HepG2 (cell line): Measurements from ENCODE around the gene NSMF. TPM values are rescaled to one million over a fixed set of nuclear protein-coding genes. Genes with fewer than 3 reads are reported as not detected.

ENCODE experiments used
- ATAC-seq: fragments of 200-7000 bp; cut with Tn5 transposase; 3 replicates; pipeline ENCODE4 v1.9.1; 2020; ENCODE audit warnings: mild to moderate bottlenecking, moderate library complexity
- BruUV-seq: library from RNA; stranded (reverse); fragments of 400-500 nt; replicated peaks from 2 replicates; lab custom pipeline; 2021; lab: Mats Ljungman, UMichigan
- CTCF ChIA-PET: fragments of 300-600 bp; formaldehyde crosslinking; extraction: SDS; loops from one replicate; lab custom pipeline; 2021; ENCODE audit warnings: low total read pairs, inconsistent platforms, low intra/inter-chr PET ratio; lab: Yijun Ruan, JAX
- POLR2A ChIA-PET: fragments of 350-600 bp; sonication (Branson Sonifier 250); formaldehyde crosslinking; loops from one replicate; lab custom pipeline; 2020; ENCODE audit warnings: antibody characterized with exemption, inconsistent platforms; lab: Yijun Ruan, JAX
- DNase-seq: peaks from one replicate; pipeline ENCODE4 v3.0.0-alpha.2; 2015; ENCODE audit warnings: low spot score
- FAIRE-seq: peaks from 3 replicates; lab custom pipeline; 2011; peaks lifted over from hg19 to GRCh38; lab: Jason Lieb, UNC
- H2AFZ ChIP-seq: one replicate; pipeline ENCODE4 v1.6.1; 2011; ENCODE audit warnings: low read length, inconsistent platforms
- H3K27ac ChIP-seq: fragments of 300-600 bp; 3 replicates; pipeline ENCODE4 v1.8.0; 2011; ENCODE audit warnings: mixed run types, mild to moderate bottlenecking, mixed read lengths, low read length, inconsistent platforms; ENCODE audit not compliant: insufficient read depth; ENCODE audit errors: extremely low read length
- H3K27me3 ChIP-seq, 2 experiments: fragments of 200-600 bp in 1 of 2; 2 replicates in 1 of 2; 3 replicates in 1 of 2; pipeline versions ENCODE4 v1.6.0 to v1.8.0; 2011; ENCODE audit warnings: low read length in 2 of 2, mild to moderate bottlenecking in 2 of 2, moderate library complexity in 2 of 2, inconsistent platforms in 1 of 2; ENCODE audit not compliant: insufficient read depth in 2 of 2, control insufficient read depth in 1 of 2
- H3K36me3 ChIP-seq, 2 experiments: fragments of 200-600 bp in 1 of 2; replicated peaks in 1 of 2; 2 replicates in 1 of 2; 3 replicates in 1 of 2; pipeline versions ENCODE4 v1.5.1 to v1.8.0; 2011; ENCODE audit warnings: low read length in 2 of 2, inconsistent platforms in 1 of 2; ENCODE audit not compliant: insufficient read depth in 2 of 2, control insufficient read depth in 1 of 2
- H3K4me1 ChIP-seq: 2 replicates; pipeline ENCODE4 v1.5.1; 2012; ENCODE audit warnings: low read length, inconsistent platforms; ENCODE audit not compliant: insufficient read depth
- H3K4me2 ChIP-seq: 2 replicates; pipeline ENCODE4 v1.6.0; 2011; ENCODE audit warnings: low read depth, low read length, inconsistent platforms
- H3K4me3 ChIP-seq, 3 experiments: fragments of 200-600 bp in 1 of 3; sonication (generic), shearing (Covaris generic) in 1 of 3; replicated peaks in 1 of 3; 2 replicates each; pipeline ENCODE4 v1.5.1; 2011 to 2016; ENCODE audit warnings: low read length in 3 of 3, inconsistent platforms in 2 of 3, low read depth in 2 of 3, mild to moderate bottlenecking in 2 of 3, control low read depth in 1 of 3, mixed read lengths in 1 of 3; ENCODE audit not compliant: insufficient read depth in 1 of 3
- H3K79me2 ChIP-seq: one replicate; pipeline ENCODE4 v1.6.1; 2011; ENCODE audit warnings: low read length, inconsistent platforms; ENCODE audit not compliant: insufficient read depth
- H3K9ac ChIP-seq: 2 replicates; pipeline ENCODE4 v1.6.0; 2011; ENCODE audit warnings: mild to moderate bottlenecking, low read depth, low read length, inconsistent platforms; ENCODE audit not compliant: insufficient read depth
- H3K9me3 ChIP-seq: 2 replicates; pipeline ENCODE4 v1.5.1; 2012; ENCODE audit warnings: mild to moderate bottlenecking, low read length
- H4K20me1 ChIP-seq: 2 replicates; pipeline ENCODE4 v1.6.0; 2011; ENCODE audit warnings: inconsistent platforms, mild to moderate bottlenecking, low read length, moderate library complexity; ENCODE audit not compliant: insufficient read depth
- ARNT ChIP-seq: fragments of 450-650 bp; IDR thresholded peaks from 2 replicates; pipeline ENCODE4 v1.6.1; 2017
- FOSL1 ChIP-seq: sonication (generic); formaldehyde crosslinking; IDR thresholded peaks from 2 replicates; pipeline ENCODE4 v1.9.0; 2021; ENCODE audit warnings: missing genetic modification reagents, borderline replicate concordance
- HBP1 ChIP-seq: IDR thresholded peaks from 2 replicates; pipeline ENCODE4 v1.6.1; 2016; ENCODE audit warnings: low read depth, control low read depth
- HES4 ChIP-seq: sonication (generic); formaldehyde crosslinking; IDR thresholded peaks from 2 replicates; pipeline ENCODE4 v1.9.0; 2021; ENCODE audit warnings: mild to moderate bottlenecking, missing genetic modification reagents, borderline replicate concordance
- HNF1B ChIP-seq: sonication (generic); formaldehyde crosslinking; IDR thresholded peaks from 2 replicates; pipeline ENCODE4 v1.5.1; 2020; ENCODE audit warnings: mild to moderate bottlenecking, moderate library complexity, missing genetic modification reagents
- HNRNPUL1 ChIP-seq: fragments of 200-400 bp; formaldehyde crosslinking; IDR thresholded peaks from 2 replicates; pipeline ENCODE4 v1.6.1; 2017; ENCODE audit warnings: low read depth, mild to moderate bottlenecking, low read length, moderate library complexity
- KDM1A ChIP-seq: IDR thresholded peaks from 2 replicates; pipeline ENCODE4 v1.6.1; 2016; ENCODE audit warnings: missing compliant biosample characterization
- KDM6A ChIP-seq: IDR thresholded peaks from 2 replicates; pipeline ENCODE4 v1.6.1; 2016; ENCODE audit warnings: low read depth
- MAX ChIP-seq: IDR thresholded peaks from 2 replicates; pipeline ENCODE4 v1.6.1; 2012; ENCODE audit warnings: inconsistent platforms
- MEIS1 ChIP-seq: sonication (generic); formaldehyde crosslinking; IDR thresholded peaks from 2 replicates; pipeline ENCODE4 v1.9.0; 2021; ENCODE audit warnings: mild to moderate bottlenecking, missing genetic modification reagents, moderate library complexity, borderline replicate concordance
- MLLT10 ChIP-seq: sonication (generic); formaldehyde crosslinking; IDR thresholded peaks from 2 replicates; pipeline ENCODE4 v1.4.0; 2020; ENCODE audit warnings: missing genetic modification reagents
- MTA1 ChIP-seq: sonication (generic); formaldehyde crosslinking; IDR thresholded peaks from 2 replicates; pipeline ENCODE4 v1.4.0; 2020; ENCODE audit warnings: missing genetic modification reagents, mild to moderate bottlenecking, borderline replicate concordance
- NFRKB ChIP-seq: fragments of 450-650 bp; IDR thresholded peaks from 2 replicates; pipeline ENCODE4 v1.6.1; 2017
- PCBP2 ChIP-seq: fragments of 200-400 bp; formaldehyde crosslinking; optimal IDR thresholded peaks from 2 replicates; pipeline ENCODE3; 2018; ENCODE audit warnings: low read length, low read depth; ENCODE audit not compliant: poor library complexity, severe bottlenecking
- SCMH1 ChIP-seq: sonication (generic); formaldehyde crosslinking; IDR thresholded peaks from 2 replicates; pipeline ENCODE4 v1.9.0; 2021; ENCODE audit warnings: missing genetic modification reagents, mild to moderate bottlenecking, borderline replicate concordance
- ZBTB8A ChIP-seq: sonication (generic); formaldehyde crosslinking; IDR thresholded peaks from 2 replicates; pipeline ENCODE4 v1.4.0; 2020; ENCODE audit warnings: mild to moderate bottlenecking, low read depth, missing genetic modification reagents, borderline replicate concordance
- ZFP62 ChIP-seq: sonication (generic); formaldehyde crosslinking; IDR thresholded peaks from 2 replicates; pipeline ENCODE4 v1.4.0; 2020; ENCODE audit warnings: missing genetic modification reagents
- ZFX ChIP-seq: sonication (generic); formaldehyde crosslinking; IDR thresholded peaks from 2 replicates; pipeline ENCODE4 v1.4.0; 2020; ENCODE audit warnings: mild to moderate bottlenecking, low read depth, missing genetic modification reagents, moderate library complexity
- ZHX1 ChIP-seq: sonication (generic); formaldehyde crosslinking; IDR thresholded peaks from 2 replicates; pipeline ENCODE4 v1.8.1; 2022; ENCODE audit warnings: low read depth, mild to moderate bottlenecking, missing genetic modification reagents
- WGBS: methylation state at CpG from one replicate; pipeline ENCODE4 v1.1.6; 2017; ENCODE audit warnings: low lambda C conversion rate; 5-methylcytosine and 5-hydroxymethylcytosine counted together
- in situ Hi-C: cut with HindIII; loops from 2 replicates; pipeline ENCODE4 v1.10.0; 2017; ENCODE audit warnings: low pct_unique_long_range_greater_than_20kb; ENCODE audit not compliant: extremely low pct_ligation_motif_present
- intact Hi-C: fragments of 100-400 bp; cut with micrococcal nuclease; formaldehyde crosslinking; loops from one replicate; pipeline ENCODE4 v1.10.0; 2022; ENCODE audit not compliant: unreplicated experiment
- polyA plus RNA-seq, 8 experiments: library from polyadenylated mRNA; depleted of rRNA in 3 of 8; stranded (reverse) in 7 of 8; unstranded in 1 of 8; fragments of >200 nt; fragmentation: Illumina TruSeq in 4 of 8; extraction: Trizol in 4 of 8; gene quantifications; 2 replicates each; pipeline versions ENCODE4 v1.2.1 to v1.2.3, GENCODE V29; 2011 to 2016; ENCODE audit warnings: low read depth in 4 of 8, missing spikeins in 1 of 8, mixed read lengths in 1 of 8; ENCODE audit not compliant: insufficient read depth in 1 of 8
- total RNA-seq, 5 experiments: library from RNA; depleted of rRNA; stranded (reverse); fragments of >200 nt; fragmentation: Illumina TruSeq; extraction: Trizol; gene quantifications; 2 replicates each; pipeline ENCODE4 v1.2.3, GENCODE V29; 2016; ENCODE audit warnings: low read depth in 1 of 5

NSMF gene
- total and polyA plus RNA-seq, 2 of the 13 experiments (the other 11 are each of a cell fraction or from before 2014, with no cell fraction given) = 44.3 to 183 TPM

- TF ChIP-seq HBP1 (CRISPR knock-in tag) (no peak), KDM6A (CRISPR knock-in tag) (no peak), ZBTB8A (CRISPR knock-in tag) (no peak), ARNT (no peak)
- TF ChIP-seq, all 625 proteins: peak for 65
Measured at GRCh38 chr9:137459152-137459600, at the start of gene NSMF (continued).

GRCh38 chr9:137506702-137507171, 47.6 kb upstream of the NSMF start:
- in situ Hi-C loops (no loop called here), intact Hi-C loops (no loop called here)
- Histone ChIP-seq H2AFZ (no peak overlapping the region), H3K79me2 (no peaks in the 10 kb centered on the region), H3K4me3 (no peak overlapping the region), H3K27me3 (peaks cover 3% of the 10 kb centered on the region in 2 experiments; a peak in 2 of 5 replicates), H3K4me1 (peaks cover 12% of the 10 kb centered on the region), H3K9ac (no peak overlapping the region), H3K4me2 (peak overlapping the region; percentile 21; the same call in 1 of the 2 replicates), H4K20me1 (no peaks in the 10 kb centered on the region), H3K36me3 (no peaks in the 10 kb centered on the region), H3K9me3 (peaks cover 3% of the 10 kb centered on the region; the same call in 1 of the 2 replicates), H3K27ac (no peak overlapping the region)
- WGBS = 22% methylated on average over 9 of the region's 26 CpGs
- ChIA-PET POLR2A (no interaction called here), CTCF (no interaction called here)
- no TSS peak for BruUV-seq
- ATAC-seq (peak; percentile 73), DNase-seq (no peak), FAIRE-seq (no peak)
- TF ChIP-seq PCBP2 (no peak), MEIS1 (CRISPR knock-in tag) (no peak), ZFP62 (no peak), MTA1 (0 out of 2 replicates have a peak, but pooled peaks have one; percentile 37), MAX (peak; percentile 56), FOSL1 (CRISPR knock-in tag) (no peak), SCMH1 (no peak), NFRKB (no peak), HNF1B (CRISPR knock-in tag) (0 out of 2 replicates have a peak, but pooled peaks have one; percentile 15), ZFX (no peak), HES4 (CRISPR knock-in tag) (peak; percentile 43; the same call in 1 of the 2 replicates), KDM1A (CRISPR knock-in tag) (no peak), HNRNPUL1 (no peak), MLLT10 (CRISPR knock-in tag) (no peak), ZHX1 (CRISPR knock-in tag) (no peak)
